CD4-positive, alpha-beta T cell (primary cell): ENCODE measurements around the gene JAK1. TPM values are rescaled to one million over a fixed set of nuclear protein-coding genes. Genes with fewer than 3 reads are reported as not detected.
"Not testable (repeated sequence)": the region's sequence is repeated elsewhere in the genome, so short reads cannot be mapped to it uniquely, and the experiment has no call there.

Experiments
- ATAC-seq: fragments of 200-7000 bp; cut with Tn5 transposase; one replicate; pipeline ENCODE4 v1.10.0; 2022; ENCODE audit warnings: mild to moderate bottlenecking; ENCODE audit not compliant: poor library complexity
- CTCF ChIA-PET: fragments of 350-600 bp; sonication (Branson Sonifier 250); formaldehyde crosslinking; loops from one replicate; lab custom pipeline; 2021; ENCODE audit warnings: antibody characterized with exemption, inconsistent platforms; lab: Charles Lee
- POLR2A ChIA-PET: fragments of 350-600 bp; sonication (Branson Sonifier 250); formaldehyde crosslinking; loops from one replicate; lab custom pipeline; 2021; ENCODE audit warnings: antibody characterized with exemption, inconsistent platforms; lab: Charles Lee
- DNase-seq, 14 experiments: peaks; one replicate each; pipeline ENCODE4 v3.0.0-alpha.2; 2013 to 2020; ENCODE audit warnings: mixed read lengths in 2 of 14
- H3K27ac ChIP-seq, 2 donors: one replicate each; pipeline versions ENCODE4 v1.5.1 to v1.7.0; 2013; ENCODE audit warnings: low read length in 2 of 2, low read depth in 1 of 2, mild to moderate bottlenecking in 1 of 2
- H3K27me3 ChIP-seq, 2 experiments: 1 replicate in 1 of 2; 2 replicates in 1 of 2; pipeline versions ENCODE4 v1.6.1 to v1.7.0; 2013; ENCODE audit warnings: low read length in 2 of 2, control low read depth in 1 of 2, mild to moderate bottlenecking in 1 of 2, moderate library complexity in 1 of 2; ENCODE audit not compliant: insufficient read depth in 2 of 2, control insufficient read depth in 1 of 2
- H3K36me3 ChIP-seq: one replicate; pipeline ENCODE4 v1.6.1; 2013; ENCODE audit warnings: low read length, control low read depth; ENCODE audit not compliant: insufficient read depth
- H3K4me1 ChIP-seq: one replicate; pipeline ENCODE4 v1.6.1; 2013; ENCODE audit warnings: low read length, control low read depth; ENCODE audit not compliant: insufficient read depth
- H3K4me3 ChIP-seq: one replicate; pipeline ENCODE4 v1.5.1; 2013; ENCODE audit warnings: mild to moderate bottlenecking, low read length, moderate library complexity
- H3K9me3 ChIP-seq, 2 experiments: 1 replicate in 1 of 2; 2 replicates in 1 of 2; pipeline versions ENCODE4 v1.6.1 to v1.7.0; 2013; ENCODE audit warnings: low read length in 2 of 2, mild to moderate bottlenecking in 2 of 2, control low read depth in 1 of 2, moderate library complexity in 1 of 2; ENCODE audit not compliant: control insufficient read depth in 1 of 2, insufficient read depth in 1 of 2
- H3K27ac Mint-ChIP-seq: one replicate; pipeline ENCODE4 v1.8.0; 2020; ENCODE audit warnings: mixed read lengths
- H3K27me3 Mint-ChIP-seq: one replicate; pipeline ENCODE4 v1.8.0; 2021; ENCODE audit warnings: mixed read lengths
- H3K36me3 Mint-ChIP-seq: one replicate; pipeline ENCODE4 v1.8.0; 2021; ENCODE audit warnings: low read depth, mixed read lengths
- H3K4me1 Mint-ChIP-seq: one replicate; pipeline ENCODE4 v1.8.0; 2021; ENCODE audit warnings: low read depth, mixed read lengths
- H3K4me3 Mint-ChIP-seq: one replicate; pipeline ENCODE4 v1.8.0; 2020; ENCODE audit warnings: mild to moderate bottlenecking, mixed read lengths
- H3K9me3 Mint-ChIP-seq: one replicate; pipeline ENCODE4 v1.8.0; 2020; ENCODE audit warnings: mixed read lengths
- intact Hi-C, 2 experiments: fragments of 100-400 bp; cut with DNase I in 1 of 2; cut with micrococcal nuclease in 1 of 2; formaldehyde crosslinking; loops; one replicate each; pipeline versions ENCODE4 v1.15.1 to v1.9.0; 2023 to 2025; cut with DNase I, micrococcal nuclease
- total RNA-seq, 174 experiments: library from RNA in 2 of 174; stranded (reverse) in 2 of 174; gene quantifications; one replicate each; pipeline ENCODE4 v1.2.3 and lab custom pipeline; 2021 to 2026
- TF ChIP-seq, protein P1 (sequence below): fragments of 200-600 bp; IDR thresholded peaks from one replicate; pipeline ENCODE4 v1.8.0; 2022; ENCODE audit warnings: antibody characterized with exemption, mild to moderate bottlenecking

JAK1 gene
- total RNA-seq, 2 experiments from 2014 or later = 240 to 252 TPM

DNA sequence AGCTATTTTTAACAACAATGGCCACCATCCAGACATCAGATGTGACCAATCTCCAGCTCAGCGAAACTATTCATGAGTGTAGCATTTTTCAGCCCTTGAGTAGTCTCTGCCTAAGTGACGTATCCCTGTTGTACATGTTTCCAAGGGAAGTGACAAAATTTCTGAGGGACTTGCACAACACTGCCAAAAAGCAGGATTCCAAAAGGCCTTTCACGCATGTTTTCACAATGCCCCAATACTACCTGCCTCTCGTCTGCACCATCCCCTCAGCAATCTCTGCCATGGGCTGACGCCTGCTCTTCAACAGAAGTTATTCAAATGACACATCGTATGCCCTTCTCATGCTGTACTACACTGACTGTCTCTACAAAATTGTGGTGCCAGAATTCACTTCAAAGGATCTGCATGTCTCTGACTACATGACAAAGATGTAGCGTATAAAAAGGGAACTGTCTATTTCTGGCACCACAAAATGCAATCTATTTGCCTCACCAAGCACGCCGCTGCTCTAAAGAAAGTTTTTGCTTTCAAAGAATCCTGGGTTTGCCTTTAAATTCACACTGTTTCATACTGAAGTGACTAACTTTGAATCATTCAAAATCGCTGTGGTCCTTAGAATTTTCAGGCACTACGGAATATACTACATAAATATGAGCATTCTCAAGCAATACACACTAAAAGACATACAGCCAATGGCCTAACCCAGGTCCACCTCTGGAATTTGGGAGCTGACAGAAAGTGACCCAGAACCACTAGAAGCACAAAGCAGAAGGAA is 32.9 kb downstream of the JAK1 start:
- peak in 5 of 14 experiments; percentile 9 to 59 (median 40) for DNase-seq
- ChIA-PET POLR2A (interaction anchor here (1.0 to 1.1 kb wide), 2 partner anchors 32 to 103 kb away, joined by 3 to 5 read pairs; no protein-coding TSS in a partner anchor), CTCF (interaction anchor here (0.8 to 1.5 kb wide), 3 partner anchors 11 to 36 kb away, joined by 3 read pairs; no protein-coding TSS in a partner anchor)
- H3K36me3 ChIP-seq = peaks cover 7% of the 10 kb centered on the region
- H3K27me3 ChIP-seq = no peaks in the 10 kb centered on the region
- peaks cover 0 to 3% of the 10 kb centered on the region in 2 experiments for H3K9me3 ChIP-seq
- H3K4me3 ChIP-seq = no peak overlapping the region
- H3K4me1 ChIP-seq = peaks cover 43% of the 10 kb centered on the region
- Mint-ChIP-seq H3K36me3 (peaks cover 39% of the 10 kb centered on the region), H3K27me3 (no peaks in the 10 kb centered on the region), H3K27ac (peak overlapping the region; percentile 14), H3K9me3 (peaks cover 5% of the 10 kb centered on the region), H3K4me1 (peaks cover 93% of the 10 kb centered on the region), H3K4me3 (peak overlapping the region; percentile 43)
- H3K27ac ChIP-seq = no peak overlapping the region
- TF ChIP-seq, protein P1, sequence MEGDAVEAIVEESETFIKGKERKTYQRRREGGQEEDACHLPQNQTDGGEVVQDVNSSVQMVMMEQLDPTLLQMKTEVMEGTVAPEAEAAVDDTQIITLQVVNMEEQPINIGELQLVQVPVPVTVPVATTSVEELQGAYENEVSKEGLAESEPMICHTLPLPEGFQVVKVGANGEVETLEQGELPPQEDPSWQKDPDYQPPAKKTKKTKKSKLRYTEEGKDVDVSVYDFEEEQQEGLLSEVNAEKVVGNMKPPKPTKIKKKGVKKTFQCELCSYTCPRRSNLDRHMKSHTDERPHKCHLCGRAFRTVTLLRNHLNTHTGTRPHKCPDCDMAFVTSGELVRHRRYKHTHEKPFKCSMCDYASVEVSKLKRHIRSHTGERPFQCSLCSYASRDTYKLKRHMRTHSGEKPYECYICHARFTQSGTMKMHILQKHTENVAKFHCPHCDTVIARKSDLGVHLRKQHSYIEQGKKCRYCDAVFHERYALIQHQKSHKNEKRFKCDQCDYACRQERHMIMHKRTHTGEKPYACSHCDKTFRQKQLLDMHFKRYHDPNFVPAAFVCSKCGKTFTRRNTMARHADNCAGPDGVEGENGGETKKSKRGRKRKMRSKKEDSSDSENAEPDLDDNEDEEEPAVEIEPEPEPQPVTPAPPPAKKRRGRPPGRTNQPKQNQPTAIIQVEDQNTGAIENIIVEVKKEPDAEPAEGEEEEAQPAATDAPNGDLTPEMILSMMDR = no peak
- ATAC-seq = peak; percentile 80
- intact Hi-C loops = no loop called here

DNA sequence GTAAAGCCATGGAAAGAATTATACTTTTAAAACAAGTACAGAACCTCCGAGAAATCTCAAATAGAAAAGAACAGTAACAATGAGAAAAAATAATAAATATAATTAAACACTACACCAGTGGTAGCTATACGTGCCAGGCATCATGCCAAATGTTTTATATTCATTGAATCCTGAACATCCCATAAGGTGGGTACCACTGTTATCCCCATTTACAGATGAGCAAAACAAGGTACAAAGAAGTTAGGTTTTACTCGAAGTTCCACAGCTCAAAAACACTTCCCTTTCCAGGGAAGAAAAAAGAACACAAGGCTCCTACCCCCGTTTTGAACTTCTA is 33.4 kb downstream of the JAK1 start:
- Mint-ChIP-seq H3K4me3 (peak overlapping the region; percentile 50), H3K4me1 (peaks cover 93% of the 10 kb centered on the region), H3K9me3 (peaks cover 5% of the 10 kb centered on the region), H3K36me3 (peaks cover 35% of the 10 kb centered on the region), H3K27me3 (no peaks in the 10 kb centered on the region), H3K27ac (peak overlapping the region; percentile 14)
- Histone ChIP-seq H3K9me3 (peaks cover 0 to 3% of the 10 kb centered on the region in 2 experiments), H3K27ac (no peak overlapping the region), H3K36me3 (peaks cover 7% of the 10 kb centered on the region), H3K4me3 (no peak overlapping the region), H3K27me3 (no peaks in the 10 kb centered on the region), H3K4me1 (peaks cover 48% of the 10 kb centered on the region)
- no peak for ATAC-seq
- no peak for DNase-seq
- intact Hi-C loops = no loop called here
- POLR2A ChIA-PET = no interaction called here
- TF ChIP-seq, protein P1 = no peak
- CTCF ChIA-PET = interaction anchor here (1.3 to 1.6 kb wide), 3 partner anchors 10 to 35 kb away, joined by 3 read pairs; no protein-coding TSS in a partner anchor

DNA sequence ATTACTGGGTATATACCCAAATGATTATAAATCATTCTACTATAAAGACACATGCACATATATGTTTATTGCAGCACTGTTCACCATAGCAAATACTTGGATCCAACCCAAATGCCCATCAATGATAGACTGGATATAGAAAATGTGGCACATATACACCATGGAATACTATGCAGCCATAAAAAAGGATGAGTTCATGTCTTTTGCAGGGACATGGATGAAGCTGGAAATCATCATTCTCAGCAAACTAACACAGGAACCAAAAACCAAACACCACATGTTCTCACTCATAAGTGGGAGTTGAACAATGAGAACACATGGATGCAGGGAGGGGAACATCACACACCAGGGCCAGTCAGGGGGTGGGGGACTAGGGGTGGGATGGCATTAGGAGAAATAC is 35.7 kb downstream of the JAK1 start:
- H3K4me1 Mint-ChIP-seq = peaks cover 95% of the 10 kb centered on the region
- H3K4me3 Mint-ChIP-seq, H3K4me3 ChIP-seq, DNase-seq, H3K27ac ChIP-seq, intact Hi-C loops, CTCF ChIA-PET, H3K27me3 ChIP-seq, H3K9me3 Mint-ChIP-seq, H3K36me3 ChIP-seq, POLR2A ChIA-PET, ATAC-seq, H3K27me3 Mint-ChIP-seq, H3K9me3 ChIP-seq: not testable (repeated sequence)
- peak overlapping the region; percentile 51 for H3K27ac Mint-ChIP-seq
- peaks cover 55% of the 10 kb centered on the region for H3K36me3 Mint-ChIP-seq
- peaks cover 51% of the 10 kb centered on the region for H3K4me1 ChIP-seq
